ENCODE measurements around the gene KCNE1. TPM values are rescaled to one million over a fixed set of nuclear protein-coding genes. Genes with fewer than 3 reads are reported as not detected.
"Not testable (repeated sequence)": the region's sequence is repeated elsewhere in the genome, so short reads cannot be mapped to it uniquely, and the experiment has no call there.

KCNE1 gene
- total RNA-seq, 2 experiments from 2014 or later = 0.13 to 0.15 TPM

DNA sequence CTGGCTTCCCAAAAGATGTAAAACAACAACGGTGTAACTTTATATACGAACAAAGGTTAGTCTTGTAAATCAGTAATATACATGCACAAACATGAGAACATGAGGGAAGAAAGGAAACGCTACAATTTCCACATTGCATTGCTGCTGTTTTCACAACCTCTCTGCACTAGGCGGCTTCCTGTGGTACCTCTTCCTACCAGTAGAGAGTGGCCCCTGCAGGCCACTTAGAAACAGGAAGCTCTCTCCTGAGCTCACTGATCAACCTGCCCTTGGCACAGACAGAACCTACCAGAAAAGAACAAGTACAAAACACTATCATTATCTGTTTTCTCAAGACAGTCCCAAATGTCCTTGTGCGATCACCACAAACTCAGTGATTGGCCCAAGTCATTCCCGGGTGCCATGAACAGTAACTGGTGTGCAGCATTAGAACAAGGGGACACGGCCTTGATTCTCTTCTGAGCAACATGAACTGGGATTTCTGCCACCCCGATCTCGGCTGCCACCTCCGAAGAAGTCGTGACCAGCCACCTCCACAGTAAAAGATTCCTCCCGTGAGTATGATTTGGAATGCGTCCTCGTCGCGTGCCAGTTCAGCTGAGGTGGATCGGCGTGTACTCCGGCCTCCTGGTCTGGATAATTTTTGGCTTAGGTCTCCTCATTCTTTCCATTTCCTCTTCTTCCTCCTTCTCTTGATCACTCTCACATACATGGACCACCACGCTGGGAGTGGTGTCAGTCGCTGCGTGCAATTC is 5.7 kb upstream of the KCNE1 start:
- ChIA-PET CTCF (interaction anchor here (0.9 to 1.1 kb wide), 2 partner anchors 39 to 85 kb away, joined by 3 read pairs; no protein-coding TSS in a partner anchor), POLR2A (no interaction called here)

DNA sequence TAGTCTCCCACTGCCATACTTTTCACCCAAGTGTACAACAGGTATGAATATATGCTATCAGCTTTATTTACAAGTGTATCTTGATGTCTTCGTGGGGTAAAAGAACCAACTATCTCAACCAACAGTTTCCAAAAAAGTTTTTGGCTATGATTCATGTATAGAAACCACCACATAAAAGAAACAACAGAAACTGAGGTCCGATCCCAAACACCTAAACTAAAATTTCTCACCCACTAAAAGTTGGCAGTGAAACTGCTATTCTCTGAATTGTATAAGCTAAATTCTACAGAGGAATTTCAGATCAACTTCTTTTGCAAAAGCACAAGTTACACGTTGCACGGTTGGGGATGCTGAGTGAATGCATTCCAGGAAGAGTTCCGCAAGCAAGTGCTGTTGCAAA is 5.0 kb upstream of the KCNE1 start:
- ChIA-PET POLR2A (no interaction called here), CTCF (interaction anchor here (0.9 to 1.1 kb wide), 2 partner anchors 40 to 86 kb away, joined by 3 read pairs; no protein-coding TSS in a partner anchor)

DNA sequence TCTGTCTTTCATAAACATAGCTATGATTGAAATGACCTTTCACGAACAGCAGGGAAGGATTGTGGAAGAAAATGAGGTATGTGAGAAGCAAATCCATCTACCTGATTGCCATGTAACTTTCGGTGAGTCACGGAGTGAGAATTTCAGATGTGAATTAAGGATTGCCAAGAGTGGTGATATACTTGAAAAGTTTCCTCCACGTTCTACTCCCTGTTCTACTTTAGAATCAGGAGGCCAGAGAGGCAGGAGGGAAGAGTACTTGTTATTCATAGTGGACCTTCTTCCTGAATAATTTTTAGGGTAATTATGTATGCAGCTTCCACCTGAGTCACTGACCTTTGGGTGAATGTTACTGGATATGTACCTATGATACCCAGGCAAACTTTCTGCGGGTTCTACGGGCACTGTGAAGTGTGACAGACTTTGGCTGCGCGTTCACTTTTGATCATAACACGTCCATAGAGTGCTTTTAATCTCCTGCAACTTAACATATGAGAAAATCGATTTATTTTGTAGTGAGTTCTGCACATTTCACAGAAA is 2.6 kb upstream of the KCNE1 start:
- ChIA-PET POLR2A (no interaction called here), CTCF (interaction anchor here (0.6 kb wide), 1 partner anchor 1642 kb away, joined by 5 read pairs; the partner anchor contains the start of gene DOP1B)

DNA sequence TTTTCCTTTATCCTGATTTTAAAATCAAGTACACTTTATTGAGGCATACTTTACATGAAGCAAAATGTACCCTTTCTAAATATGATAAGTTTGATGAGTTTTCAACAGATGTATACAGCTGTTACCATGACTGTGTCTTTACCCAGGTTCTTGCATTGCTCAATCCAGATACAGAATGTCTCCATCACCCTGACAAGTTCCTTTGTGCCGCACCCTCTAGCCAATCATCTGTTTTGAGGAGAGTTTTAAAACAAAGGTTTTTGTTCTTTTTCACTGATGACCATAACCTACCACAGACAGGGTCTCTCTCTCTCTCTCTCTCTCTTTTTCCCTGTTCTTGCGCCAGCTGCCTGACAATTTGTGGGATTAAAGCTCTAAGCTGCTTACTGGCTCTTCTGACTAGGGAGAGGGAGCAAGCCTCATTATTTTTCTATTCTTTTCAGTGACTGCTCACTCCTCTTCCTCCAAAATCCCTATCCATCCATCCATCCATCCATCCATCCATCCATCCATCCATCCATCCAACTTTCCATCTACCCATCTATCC is 1.2 kb upstream of the KCNE1 start:
- ChIA-PET CTCF (no interaction called here), POLR2A (no interaction called here)

DNA sequence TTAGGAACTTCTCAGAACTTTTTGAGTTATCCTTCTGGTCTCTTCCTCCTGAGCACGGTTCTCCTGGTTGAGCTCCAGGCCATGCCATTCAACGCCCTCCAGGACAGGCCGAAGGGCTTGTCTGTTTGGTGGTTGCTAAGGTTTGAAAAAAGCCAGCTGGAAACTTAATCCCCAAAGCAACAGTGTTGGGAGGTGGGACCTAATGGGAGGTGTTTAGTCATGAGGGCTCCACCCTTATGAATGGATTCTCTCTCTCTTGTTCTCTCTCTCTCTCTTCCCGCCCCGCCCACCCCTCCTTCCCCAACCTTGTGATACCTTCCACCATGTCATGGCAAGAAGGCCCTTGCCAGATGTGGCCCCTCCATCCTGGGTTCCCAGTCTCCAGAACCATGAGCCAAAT is 829 bp downstream of the KCNE1 start:
- POLR2A ChIA-PET = interaction anchor here (1.0 kb wide), 1 partner anchor 91 kb away, joined by 3 read pairs; no protein-coding TSS in a partner anchor
- CTCF ChIA-PET = interaction anchor here (1.1 to 1.5 kb wide), 5 partner anchors 14 to 149 kb away, joined by 3 to 5 read pairs (median 4); no protein-coding TSS in a partner anchor

DNA sequence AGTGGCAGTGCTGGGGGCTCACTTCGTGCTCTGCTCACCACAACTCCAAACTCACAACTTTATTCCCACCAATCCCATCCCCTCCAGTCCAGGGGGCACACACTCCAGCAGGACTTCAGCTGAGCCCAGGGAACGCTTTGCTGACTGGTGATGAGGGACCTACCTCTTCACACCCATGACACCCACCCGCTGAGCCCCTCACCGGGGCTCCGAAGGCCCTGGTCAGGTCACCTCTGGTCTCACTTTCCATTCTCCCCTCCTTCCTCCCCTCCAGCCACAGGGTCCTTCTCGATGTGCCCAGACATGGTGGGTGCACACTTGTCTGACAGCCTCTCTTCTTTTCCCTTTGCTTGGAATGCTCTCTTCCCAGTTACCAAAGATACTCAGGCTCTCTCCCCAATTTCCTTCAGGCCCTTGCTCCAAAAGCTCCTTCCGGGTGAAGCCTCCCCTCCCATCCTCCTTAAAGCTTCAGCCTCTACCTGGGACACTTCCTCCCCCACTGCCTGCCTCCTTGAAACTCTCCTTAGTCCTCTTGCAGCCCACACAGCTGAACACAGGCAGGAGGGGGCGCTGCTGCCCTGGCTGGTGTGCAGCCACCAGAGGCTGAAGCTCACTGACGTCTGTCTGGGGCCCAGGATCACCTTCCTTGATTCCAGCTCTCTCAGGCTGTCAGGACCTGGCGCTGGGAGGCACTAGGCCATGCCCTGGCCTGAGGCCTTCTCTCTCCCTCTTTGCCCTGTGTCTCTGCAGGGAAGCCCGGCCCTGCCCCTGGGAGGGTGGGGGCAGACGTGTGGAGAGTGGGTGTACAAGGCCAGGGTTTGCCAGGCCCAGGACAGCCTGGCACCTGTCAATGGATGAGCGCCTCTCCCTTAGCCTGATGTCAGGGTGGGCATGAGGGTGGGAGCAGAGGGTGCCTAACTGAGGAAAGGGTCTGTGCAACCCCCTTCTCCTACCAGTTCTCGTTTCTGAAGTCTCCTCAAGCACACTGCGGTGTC is 1.6 kb downstream of the KCNE1 start:
- CTCF ChIA-PET = interaction anchor here (0.8 to 1.5 kb wide), 7 partner anchors 10 to 148 kb away, joined by 3 to 9 read pairs (median 4); no protein-coding TSS in a partner anchor
- POLR2A ChIA-PET = interaction anchor here (1.0 kb wide), 1 partner anchor 92 kb away, joined by 3 read pairs; no protein-coding TSS in a partner anchor

DNA sequence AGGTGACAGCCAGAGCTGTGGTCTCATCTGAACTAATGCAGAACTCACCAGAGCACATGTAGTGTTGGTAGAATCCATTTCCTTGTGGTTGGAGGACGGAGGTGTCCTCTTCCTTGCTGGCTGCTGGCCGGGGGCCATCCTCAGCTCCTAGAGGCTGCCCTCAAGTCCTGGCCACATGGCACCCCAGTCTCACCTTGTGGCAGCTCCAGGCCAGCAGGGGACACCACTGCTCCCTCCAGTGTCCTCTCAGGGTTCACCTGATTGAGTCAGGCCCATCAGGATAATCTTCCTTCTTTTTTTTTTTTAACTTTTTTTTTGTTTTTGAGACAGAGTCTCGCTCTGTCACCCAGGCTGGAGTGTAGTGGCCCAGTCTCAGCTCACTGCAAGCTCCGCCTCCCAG is 2.9 kb downstream of the KCNE1 start:
- CTCF ChIA-PET = interaction anchor here (0.9 kb wide), 1 partner anchor 122 kb away, joined by 3 read pairs; no protein-coding TSS in a partner anchor
- POLR2A ChIA-PET = no interaction called here

DNA sequence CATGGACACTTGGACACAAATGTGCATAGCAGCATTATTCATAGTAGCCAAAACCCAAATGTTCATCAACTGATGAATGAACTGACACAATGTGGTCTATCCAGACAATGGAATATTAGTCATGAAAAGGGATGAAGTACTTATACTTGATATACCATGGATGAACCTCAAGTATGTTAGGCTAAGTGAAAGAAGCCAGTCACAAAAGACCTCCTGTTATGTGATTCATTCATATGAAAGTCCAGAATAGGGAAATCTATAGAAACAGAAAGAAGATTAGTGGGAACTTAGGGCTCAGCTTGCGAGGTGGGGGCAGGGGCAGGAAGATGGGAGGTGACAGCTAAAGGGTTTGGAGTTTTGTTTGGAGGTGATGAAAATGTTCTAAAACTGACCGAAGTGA is 7.4 kb downstream of the KCNE1 start:
- CTCF ChIA-PET = no interaction called here
- POLR2A ChIA-PET = no interaction called here

DNA sequence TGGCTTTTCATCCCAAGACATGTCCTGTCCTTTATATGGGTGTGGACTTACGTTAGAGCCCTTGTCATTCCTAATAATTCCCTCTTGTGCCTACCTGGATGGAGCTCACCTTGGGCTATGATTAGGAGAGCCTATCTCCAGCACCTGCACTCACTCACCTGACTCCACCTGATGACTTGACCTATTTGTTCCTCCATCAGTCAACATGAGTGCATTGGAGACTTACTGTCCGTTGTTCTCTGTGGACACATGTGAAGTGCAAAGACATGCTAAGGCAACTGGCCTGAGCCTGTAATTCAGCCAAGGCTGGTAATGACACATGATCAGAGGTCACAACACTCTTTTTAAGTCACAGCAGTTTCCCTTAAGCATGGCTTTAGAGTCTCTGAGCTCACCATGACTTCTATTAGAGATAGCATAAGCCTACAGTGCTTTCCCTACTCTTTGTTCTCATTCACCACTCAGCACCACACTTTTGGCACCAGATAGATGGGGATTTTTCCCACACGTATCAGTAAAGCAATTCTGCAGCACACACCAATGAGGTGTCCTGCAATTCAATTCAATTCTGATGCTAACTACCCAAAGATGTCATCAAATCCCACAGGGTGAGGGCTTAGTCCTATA is 9.4 kb downstream of the KCNE1 start:
- POLR2A ChIA-PET = no interaction called here
- CTCF ChIA-PET = no interaction called here

DNA sequence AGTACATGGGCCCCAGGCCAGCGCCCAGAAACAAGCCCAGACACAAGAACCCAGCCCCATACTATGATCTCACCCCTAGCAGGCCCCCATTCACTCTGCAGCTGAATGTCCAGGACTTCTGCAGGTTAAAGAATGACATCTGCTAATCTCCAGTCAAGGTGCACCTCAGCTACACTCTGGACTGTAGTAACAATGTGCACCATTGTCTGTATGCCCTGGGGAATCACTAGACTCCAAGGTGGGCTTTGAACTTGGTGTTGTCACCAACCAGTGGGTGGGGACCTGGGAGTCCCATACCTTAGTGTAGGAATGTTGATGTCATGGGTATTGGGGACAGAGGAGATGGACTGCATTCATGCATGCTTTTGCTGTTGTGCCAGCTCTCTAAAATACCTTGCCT is 10.3 kb downstream of the KCNE1 start:
- POLR2A ChIA-PET = no interaction called here
- CTCF ChIA-PET = no interaction called here

DNA sequence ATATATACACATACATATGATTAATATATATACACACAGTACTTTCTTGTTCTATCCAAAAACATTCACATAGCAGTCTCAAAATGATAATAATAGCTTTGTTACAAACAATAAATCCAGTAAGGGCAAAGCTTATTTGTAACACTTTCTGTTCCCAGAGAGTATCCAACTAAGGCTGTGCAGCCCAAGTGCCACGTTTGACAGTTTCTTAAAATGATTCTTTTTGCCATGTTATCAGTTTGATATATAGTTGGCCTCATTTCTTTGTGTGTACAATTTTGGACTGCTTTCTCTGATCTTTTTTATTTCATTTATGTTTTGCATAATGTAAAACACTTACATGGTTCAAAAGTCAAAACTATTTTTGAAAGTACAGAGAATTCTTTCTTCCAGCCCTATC is 11.8 kb downstream of the KCNE1 start:
- CTCF ChIA-PET = no interaction called here
- POLR2A ChIA-PET = no interaction called here

DNA sequence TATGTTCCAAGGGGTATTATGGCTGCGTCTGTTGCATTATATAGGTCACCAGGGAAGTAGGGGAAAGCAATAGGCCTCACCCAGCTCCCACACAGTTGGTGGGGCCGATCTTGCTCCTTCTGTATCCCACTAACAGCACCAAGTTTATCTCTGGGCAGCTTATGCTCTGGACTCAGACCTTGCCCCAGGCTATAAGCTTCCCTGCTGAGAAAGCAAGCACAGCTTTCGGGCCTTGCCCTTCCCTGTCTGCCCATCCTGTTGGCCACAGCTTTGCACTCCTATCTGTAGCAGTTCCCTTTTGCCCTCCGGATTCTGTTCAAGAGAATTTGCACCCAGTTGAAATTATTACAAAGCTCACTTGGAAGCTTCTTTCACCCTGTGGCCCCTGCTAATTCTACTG is 12.9 kb downstream of the KCNE1 start:
- POLR2A ChIA-PET = no interaction called here
- CTCF ChIA-PET = no interaction called here

DNA sequence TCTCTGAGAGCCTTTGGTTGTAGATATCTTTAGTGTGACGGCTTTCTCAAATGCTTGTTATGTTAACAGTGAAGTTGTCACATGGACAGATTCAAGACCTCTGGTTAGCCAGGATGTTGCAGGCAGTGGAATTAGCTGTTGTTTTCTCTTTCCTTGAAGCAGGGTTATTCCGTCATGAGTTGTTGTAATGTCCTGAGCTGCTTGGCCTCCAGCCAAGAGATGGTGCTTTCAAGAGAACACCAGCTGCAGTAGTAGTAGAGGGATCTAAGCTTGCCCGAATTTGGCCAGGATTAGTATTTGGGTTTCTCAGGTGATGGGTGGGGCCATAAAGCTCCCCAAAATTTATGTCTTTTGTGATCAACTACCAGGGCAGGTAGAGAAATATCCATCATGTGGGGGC is 13.4 kb downstream of the KCNE1 start:
- CTCF ChIA-PET = no interaction called here
- POLR2A ChIA-PET = no interaction called here

DNA sequence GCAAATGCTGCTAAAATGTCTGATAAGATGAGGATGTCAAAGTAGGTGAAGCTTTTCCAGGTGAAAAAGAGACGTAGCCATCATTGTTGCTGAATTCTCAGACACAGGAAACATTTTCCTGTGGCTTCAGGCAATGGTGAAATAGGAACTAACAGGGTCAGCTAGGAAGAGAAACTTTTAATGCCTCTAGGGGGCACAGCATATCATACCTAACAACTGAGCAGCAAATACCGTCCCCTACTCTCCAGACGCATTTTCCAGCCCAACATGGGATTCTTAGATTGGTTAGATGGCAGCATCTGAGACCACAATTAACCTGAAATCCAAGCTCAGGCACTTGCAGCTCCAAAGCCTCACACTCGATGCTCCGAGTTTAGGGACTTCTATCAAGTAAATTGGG is 28.2 kb downstream of the KCNE1 start:
- POLR2A ChIA-PET, CTCF ChIA-PET: not testable (repeated sequence)

DNA sequence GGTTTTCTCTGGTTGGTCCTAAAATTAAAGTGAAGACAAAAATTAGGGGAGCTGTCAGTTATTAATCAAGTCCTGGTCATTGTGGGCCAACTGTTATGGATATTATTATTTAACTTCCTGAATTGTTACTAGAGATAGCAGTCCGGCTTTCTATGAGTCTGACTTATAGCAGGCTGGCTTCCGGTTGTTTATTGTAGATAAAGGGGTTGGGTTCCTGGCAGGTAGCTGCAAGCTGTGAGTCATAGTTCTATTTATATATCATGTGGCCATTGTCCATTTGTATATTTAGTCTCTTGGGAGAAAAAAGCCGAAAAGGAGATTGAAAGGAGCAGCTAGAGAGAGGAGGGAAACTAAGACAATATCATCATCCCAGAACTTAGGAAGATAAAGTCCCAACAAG is 28.6 kb downstream of the KCNE1 start:
- POLR2A ChIA-PET = not testable (repeated sequence)

DNA sequence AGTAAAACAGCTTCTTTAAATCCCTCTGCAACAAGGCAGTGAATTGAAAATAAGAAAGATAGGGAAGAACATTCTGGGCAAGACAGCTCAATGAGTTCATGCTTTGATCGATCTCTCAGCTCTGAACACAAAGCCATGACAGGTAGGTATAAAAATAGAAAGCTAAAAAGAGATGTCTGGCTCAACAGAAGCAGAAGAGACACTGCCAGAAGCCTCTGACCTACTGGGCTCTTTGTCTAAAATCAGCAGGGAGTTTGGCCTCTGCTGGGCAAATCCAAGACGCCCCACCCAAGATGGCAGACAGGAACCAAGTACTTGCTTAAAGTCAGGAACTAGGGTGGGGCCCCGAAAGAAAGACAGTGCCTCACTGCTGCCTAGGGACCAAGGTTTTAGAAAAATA is 44.7 kb downstream of the KCNE1 start:
- POLR2A ChIA-PET, CTCF ChIA-PET: not testable (repeated sequence)

More for the DNA sequence above, 28.6 kb downstream of the KCNE1 start:
- CTCF ChIA-PET = not testable (repeated sequence)

DNA sequence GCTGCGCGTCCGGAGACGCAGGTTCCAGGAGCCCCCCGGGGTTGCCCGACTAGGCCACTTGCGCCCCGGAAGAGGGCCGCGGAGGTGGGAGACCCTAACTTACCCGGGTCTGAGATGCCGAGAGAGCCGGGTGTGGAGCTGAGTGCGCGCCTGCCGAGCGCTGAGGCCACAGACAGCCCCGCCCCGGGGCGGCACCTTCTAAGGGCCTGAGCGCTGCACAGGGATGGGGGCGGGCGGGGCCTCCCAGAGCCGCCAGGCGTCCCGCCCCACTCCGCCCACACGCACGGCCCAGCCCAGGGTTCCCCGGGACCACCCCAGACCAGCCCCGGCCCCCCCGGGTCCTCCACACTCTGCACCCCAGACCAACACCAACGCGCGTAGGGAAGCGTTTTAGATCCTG is 52.6 kb downstream of the KCNE1 start:
- CTCF ChIA-PET = not testable (repeated sequence)

DNA sequence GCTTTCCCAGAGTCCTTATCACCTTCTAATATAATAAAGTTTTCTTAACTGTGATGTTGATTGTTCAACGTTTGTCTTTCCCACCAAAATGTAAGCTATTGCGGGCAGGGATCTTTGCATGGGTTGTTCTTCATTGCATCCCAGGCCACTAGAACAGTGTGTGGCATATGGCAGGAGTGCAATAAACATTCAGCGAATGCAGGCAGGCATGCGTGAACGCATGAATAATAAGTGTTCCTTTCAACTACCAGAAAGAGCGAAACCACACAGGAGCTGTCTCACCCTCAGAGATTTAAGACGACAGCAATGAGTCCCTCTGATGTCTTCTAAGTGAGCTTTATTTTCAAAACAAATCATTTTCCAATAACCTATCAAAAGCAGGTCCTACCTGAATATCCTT is 53.7 kb downstream of the KCNE1 start:
- POLR2A ChIA-PET, CTCF ChIA-PET: not testable (repeated sequence)

More for the DNA sequence above, 52.6 kb downstream of the KCNE1 start:
- POLR2A ChIA-PET = not testable (repeated sequence)

DNA sequence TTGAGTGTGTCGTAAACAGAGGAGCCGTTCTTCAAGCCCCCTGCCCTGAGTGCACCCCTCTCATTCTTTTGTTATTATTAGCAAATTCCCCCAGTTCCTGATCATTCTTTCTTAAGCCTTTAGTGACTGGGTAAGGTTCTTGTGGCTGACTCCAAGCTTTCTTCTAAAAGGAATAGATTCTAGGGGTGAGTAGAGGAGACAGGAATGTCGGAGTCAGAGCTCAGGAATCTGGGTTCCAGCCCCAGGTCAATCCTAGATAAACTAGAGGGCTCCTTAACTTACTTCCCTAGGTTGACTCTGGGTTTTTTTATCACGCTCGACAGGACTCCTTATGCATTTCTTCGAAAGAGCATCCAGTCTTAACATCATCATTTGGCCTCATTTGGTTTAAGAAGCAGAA is 55.8 kb downstream of the KCNE1 start:
- CTCF ChIA-PET, POLR2A ChIA-PET: not testable (repeated sequence)

DNA sequence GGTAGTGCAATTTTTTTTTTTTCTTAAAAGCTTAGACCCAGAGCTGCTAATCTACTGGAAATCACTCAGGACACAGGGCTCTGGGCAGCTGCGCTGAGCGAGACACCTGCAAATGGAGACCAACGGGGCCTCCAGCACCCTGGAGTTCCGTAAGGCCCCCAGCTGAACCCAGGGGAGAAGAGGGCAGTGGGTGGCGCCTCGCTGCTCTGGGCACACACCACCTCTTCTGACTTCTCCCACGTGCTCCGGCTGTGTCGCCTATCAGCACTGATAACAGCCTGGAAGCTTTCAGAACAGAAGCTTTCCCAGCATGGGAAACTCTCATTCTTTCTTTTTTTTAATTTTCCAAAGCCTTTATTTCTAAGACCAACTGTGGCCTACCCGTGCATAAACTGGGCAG is 56.4 kb downstream of the KCNE1 start:
- CTCF ChIA-PET, POLR2A ChIA-PET: not testable (repeated sequence)

Measured in activated CD8-positive, alpha-beta memory T cell treated with anti-CD3 and anti-CD28 coated beads for 36 hours (primary cell).